Activated CD4-positive, alpha-beta T cell treated with anti-CD3 and anti-CD28 coated beads for 1 hour (primary cell): Measurements from ENCODE around the gene CIAO2B.
"Not testable (repeated sequence)": the region's sequence is repeated elsewhere in the genome, so short reads cannot be mapped to it uniquely, and the experiment has no call there.

Experiments used
- DNase-seq: peaks from one replicate; pipeline ENCODE4 v3.0.0-alpha.2; 2020

CIAO2B gene

DNA sequence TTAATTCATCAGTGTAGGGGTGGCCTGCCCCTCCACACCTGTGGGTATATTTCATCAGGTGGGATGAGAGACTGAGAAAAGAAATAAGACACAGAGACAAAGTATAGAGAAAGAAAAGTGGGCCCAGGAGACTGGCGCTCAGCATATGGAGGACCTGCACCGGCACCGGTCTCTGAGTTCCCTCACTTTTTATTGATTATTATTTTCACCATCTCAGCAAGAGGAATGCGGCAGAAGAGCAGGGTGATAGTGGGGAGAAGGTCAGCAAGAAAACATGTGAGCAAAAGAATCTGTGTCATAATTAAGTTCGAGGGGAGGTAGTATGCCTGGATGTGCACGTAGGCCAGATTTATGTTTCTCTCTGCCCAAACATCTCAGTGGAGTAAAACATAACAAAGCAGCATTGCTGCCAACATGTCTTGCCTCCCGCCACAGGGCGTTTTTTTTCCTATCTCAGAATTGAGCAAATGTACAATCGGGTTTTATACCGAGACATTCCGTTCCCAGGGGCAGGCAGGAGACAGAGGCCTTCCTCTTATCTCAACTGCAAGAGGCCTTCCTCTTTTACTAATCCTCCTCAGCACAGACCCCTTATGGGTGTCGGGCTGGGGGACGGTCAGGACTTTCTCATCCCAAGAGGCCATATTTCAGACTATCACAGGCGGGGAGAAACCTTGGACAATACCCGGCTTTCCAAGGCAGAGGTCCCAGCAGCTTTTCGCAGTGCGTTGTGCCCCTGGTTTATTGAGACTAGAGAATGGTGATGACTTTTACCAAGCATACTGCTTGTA is 21.4 kb upstream of the CIAO2B start:
- DNase-seq: not testable (repeated sequence)

DNA sequence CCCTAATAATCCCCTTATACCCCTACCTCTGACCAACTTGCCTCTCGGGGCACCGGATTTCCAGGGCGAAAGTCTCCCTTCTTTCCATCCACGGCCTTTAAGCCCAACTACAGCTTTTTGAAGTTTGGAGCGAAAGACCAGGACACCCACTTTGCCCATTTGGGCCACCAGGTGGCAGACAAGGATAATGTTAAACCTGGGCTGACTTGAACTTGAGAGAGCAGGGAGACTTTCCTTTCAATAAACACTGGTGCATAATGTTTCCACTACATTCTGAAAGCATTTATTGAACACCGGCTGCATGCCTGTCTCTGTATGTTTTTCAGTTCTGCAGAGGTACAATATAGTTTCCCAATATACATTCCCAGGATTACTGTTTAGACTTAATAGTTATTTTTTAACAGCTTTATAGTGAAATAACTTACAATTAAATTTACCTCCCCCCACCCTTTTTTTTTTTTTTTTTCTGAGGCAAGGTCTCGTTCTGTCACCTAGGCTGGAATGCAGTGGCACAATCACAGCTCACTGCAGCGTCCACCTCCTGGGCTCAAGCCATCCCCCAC is 20.0 kb upstream of the CIAO2B start:
- DNase-seq: peak; percentile 59

DNA sequence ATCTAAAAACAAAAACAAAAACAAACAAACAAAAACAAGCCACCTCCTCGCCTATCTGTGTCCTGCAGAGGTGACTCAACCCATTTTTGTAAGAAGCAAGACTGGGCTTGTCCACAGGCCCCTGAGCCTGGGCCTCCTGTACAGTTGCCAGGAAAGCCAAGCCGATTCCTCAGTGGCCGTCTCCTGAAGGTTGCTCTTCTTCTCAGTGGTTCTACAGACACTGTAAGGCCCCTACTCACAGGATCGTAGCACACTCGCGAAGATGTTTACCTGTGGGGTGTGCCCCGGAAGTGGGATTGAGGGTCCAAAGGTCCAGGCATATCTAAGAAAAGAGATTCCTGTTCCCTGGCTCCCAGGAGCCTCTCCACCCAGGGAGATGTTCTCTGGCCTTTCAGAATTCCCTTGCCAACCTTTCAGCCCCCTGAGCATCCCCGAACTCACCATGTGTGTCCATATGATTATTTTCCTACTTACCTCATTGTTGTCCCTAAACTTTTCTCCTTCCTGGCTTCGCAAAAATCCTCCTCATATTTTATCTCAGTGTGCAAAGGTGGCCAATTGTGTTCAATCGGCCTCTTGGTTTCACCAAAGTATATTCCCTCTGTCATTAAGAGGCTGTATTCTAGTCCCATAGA is 19.4 kb upstream of the CIAO2B start:
- no peak for DNase-seq

DNA sequence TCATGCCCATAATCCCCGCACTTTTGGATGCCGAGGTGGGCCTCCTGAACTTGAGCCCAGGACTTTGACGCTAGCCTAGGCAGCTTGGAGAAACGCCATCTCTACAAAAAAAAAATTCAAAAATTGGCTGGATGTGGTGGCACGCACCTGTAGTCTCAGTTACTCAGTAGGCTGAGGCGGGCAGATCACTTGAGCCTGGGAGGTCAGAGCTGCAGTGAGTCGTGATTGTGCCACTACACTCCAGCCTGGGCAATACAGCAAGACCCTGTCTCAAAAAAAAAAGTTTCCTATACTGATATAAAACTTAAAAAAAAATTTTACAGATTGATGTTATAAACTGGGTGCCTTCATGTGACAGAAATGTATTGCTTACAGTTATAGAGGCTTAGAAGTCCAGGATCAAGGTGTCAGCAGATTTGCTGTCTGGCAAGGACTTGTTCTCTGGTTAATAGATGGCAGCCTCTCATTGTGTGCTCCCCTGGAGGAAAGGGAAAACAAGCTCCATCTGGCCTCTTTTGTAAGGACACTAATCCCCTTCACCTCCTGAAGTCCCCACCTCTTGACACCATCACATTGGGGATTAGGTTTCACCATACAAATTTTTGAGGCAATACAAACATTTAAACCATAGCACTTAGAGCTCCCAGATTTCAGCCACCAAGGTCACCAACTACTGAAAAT is 18.4 kb upstream of the CIAO2B start:
- no peak for DNase-seq

DNA sequence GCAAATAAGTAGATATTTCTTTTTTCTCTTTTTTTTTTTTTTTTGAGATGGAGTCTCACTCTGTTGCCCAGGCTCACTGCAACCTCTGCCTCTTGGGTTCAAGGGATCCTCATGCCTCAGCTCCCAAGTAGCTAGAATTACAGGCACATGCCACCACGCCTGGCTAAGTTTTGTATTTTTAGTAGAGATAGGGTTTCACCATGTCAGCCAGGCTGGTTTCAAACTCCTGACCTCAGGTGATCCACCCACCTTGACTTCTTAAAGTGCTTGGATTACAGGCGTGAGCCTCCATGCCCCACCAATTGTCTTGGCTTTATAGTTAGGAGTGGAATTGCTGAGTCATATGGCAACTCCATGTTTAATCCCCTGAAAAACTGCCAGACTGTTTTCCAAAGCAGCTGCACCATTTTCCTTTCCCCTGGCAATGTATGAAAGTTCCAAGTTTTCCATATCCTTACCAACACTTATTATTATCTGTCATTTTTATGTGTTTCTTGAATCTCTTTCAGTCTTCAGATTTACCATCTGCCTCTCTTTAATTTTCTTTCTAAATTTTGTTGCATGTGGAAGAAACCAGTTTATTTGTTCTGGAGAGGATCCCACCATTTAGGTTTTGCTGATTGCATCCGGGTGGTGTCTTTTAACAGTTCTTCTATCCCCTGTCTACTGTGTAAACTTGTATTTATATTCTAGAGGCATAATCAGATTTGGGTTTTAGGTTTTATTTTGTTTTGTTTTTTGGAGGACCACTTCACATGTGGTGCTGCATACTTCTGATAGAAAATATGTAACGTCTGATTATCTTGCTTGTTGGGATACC is 17.0 kb upstream of the CIAO2B start:
- no peak for DNase-seq

DNA sequence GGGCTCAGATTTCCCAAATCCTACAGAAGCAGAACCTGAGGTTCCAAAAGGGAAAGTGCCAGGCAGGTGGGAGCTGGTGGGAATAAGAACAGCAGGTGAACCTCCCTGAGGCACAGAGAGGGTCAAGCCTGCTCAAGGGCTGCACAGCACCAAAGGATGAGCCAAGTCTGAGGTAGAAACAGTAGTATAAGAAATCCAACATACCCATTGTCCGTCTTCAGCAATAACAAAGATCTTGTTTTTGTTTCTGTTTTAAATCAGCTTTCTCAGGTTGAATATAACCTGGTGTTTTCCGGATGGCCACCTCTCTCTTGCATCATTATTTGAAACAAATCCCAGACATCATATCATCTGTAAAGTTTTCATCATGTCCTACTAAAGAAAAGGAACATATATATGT is 16.2 kb upstream of the CIAO2B start:
- no peak for DNase-seq

DNA sequence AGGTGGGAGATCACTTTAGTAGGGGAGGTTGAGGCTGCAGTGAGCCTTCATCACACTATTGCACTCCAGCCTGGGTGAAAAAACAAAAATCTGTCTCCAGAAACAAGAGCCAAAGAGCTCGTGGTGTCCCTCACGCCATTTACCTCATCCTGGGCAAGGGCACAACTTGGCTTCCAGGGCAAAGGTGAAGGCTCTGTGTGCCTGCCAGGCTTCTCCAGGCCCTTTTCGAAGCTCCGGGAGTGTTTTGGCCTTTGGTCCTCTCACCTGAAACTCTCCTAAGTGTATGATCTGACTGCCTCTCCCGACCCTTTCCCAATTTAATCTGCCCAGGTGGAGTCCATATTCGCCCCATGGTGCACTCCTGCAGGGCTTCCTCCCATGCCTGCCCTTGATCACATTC is 15.3 kb upstream of the CIAO2B start:
- no peak for DNase-seq

DNA sequence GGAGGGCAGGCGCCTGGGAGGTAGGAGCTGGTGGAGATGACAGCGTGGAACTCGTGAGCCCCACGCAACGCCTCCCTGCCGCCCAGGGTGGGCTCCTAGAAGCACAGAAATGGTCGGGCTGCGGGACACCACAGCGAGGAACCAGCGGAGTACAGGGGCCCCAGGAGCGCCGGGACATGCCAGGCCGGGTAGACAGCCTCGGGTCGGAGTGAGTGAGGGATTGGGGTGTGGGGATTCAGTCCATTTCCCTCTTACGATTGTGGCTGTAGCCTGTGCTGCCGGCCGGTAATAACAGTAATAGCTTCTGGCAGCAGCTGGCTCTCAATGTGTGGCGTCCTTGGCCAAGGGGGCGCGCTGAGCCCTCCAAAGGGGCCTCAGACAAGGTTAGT is 14.6 kb upstream of the CIAO2B start:
- no peak for DNase-seq

DNA sequence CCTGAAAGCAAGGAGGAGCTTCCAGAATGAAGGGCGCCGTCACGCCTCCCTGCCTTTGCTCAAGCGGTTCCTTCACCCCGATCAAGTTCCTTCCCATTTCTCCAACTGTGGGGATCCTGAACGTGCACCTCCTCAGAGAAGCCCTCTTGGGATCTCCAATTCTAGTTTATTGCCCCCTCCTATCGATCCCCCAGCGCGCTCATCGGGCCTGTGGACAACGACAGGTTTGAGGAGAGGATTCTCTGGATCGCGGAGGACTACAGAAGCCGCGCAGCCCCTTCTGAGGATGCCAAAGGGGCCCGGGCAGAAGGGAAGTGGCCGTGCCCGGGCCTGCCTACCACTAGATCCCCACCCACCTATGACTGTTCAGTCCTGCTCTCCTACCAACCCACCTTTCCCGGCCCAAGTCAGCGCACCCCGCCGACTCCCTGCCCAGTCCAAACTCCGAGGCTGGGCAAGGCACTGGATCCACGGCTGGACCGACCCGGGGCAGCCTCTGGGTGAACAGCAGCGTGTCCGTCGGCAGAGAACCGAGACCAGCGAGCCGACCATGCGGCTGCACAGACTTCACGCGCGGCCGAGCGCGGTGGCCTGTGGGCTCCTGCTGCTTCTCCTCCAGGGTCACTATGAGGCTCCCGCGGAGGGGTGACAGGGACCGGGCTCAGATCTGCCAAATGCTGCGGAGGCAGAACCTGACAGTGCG is 14.1 kb upstream of the CIAO2B start:
- no peak for DNase-seq

DNA sequence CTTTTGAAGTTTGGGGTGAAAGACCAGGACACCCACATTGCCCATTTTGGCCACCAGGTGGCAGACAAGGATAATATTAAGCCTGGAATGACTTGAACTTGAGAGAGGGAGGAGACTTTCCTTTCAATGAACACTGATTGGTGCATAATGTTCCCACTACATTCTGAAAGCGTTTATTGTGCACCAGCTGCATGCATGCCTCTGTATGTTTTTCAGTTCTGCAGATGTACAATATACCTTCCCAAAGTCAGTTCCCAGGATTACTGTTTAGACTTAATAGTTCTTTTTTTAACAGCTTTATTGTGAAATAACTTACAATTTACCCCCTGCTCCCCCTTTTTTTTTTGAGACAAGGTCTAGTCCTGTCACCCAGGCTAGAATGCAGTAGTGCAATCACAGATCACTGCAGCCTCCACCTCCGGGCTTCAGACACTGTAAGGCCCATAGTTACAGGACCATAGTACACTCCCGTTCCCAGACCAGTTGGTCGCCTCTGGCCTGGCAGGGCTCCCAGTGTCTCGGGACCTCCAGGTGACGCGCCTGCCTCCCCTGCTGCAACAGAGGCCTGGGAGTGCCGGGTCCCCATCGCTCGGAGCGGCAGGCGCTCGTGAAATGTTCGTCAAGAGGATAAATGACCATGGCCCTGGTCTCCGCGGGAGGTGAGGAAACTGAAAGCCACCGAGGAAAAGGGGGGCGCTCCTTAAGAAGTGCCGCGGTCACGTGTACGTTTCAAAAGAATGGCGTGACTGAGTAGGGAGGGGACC is 13.3 kb upstream of the CIAO2B start:
- DNase-seq: peak; percentile 72

DNA sequence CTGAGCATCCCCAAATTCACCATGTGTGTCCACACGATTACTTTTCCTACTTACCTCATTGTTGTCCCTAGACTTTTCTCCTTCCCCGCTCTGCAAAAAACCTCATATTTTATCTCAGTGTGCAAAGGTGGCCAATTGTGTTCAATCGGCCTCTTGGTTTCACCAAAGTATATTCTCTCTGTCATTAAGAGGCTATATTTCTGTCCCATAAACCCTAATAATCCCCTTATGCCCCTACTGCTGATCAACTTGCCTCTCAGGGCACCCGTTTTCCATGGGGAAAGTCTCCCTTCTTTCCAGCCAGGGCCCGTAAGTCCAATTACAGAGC is 12.7 kb upstream of the CIAO2B start:
- DNase-seq: no peak

DNA sequence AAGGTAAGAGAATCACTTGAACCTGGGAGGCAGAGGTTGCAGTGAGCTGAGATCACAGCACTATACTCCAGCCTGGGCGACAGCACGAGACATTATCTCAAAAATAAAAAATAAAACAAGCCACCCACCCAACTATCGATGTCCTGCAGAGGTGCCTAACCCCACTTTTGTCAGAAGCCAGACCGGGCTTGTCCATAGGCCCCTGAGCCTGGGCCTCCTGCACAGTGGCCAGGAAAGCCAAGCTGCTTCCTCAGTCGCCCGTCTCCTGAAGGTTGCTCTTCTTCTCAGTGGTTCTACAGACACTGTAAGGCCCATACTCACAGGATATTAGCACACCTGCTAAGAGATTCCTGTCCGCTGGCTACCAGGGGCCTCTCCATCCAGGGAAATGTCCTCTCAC is 12.3 kb upstream of the CIAO2B start:
- no peak for DNase-seq

DNA sequence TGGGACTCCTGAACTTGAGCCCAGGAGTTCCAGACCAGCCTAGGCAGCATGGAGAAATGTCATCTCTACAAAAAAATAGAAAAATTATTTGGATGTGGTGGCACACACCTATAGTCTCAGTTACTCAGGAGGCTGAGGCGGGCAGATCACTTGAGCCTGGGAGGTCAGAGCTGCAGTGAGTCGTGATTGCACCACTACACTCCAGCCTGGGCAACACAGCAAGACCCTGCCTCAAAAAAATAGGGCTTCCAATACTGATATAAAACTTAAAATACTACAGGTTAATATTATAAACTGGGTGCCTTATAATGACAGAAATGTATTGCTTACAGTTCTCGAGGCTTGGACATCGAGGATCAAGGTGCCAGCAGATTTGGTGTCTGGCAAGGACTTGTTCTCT is 11.7 kb upstream of the CIAO2B start:
- no peak for DNase-seq

DNA sequence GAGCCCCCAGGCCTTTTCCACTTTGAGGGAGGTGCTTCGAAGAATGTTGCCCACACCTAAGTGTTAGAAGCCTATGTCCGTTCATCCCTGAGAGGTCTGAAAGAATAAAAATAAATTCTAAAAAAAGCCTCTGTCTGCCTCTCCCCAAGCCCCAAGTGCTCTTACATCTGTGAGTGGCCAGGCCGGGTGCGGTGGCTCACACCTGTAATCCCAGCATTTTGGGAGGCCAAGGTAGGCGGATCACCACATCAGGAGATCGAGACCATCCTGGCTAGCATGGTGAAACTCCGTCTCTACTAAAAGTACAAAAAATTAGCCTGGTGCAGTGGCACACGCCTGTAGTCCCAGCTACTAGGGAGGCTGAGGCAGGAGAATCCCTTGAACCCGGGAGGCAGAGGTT is 10.8 kb upstream of the CIAO2B start:
- not testable (repeated sequence) for DNase-seq

DNA sequence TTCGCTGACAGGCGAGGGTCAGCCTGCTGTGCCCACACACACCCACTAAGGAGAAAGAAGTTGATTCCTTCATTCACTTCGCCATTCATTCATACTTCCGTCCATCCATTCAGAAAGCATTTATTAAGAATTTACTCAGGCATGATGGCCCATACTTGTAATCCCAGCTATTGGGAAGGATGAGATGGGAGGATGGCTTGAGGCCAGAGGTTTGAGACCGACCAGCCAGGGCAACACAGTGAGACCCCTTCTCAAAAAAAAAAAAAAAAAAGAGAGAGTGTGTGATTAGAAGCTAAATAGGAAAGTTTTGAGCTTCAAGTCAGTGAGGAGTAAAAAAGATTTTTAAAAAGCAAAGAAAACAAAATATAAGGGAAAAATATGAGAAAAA is 9.8 kb upstream of the CIAO2B start:
- DNase-seq: no peak

DNA sequence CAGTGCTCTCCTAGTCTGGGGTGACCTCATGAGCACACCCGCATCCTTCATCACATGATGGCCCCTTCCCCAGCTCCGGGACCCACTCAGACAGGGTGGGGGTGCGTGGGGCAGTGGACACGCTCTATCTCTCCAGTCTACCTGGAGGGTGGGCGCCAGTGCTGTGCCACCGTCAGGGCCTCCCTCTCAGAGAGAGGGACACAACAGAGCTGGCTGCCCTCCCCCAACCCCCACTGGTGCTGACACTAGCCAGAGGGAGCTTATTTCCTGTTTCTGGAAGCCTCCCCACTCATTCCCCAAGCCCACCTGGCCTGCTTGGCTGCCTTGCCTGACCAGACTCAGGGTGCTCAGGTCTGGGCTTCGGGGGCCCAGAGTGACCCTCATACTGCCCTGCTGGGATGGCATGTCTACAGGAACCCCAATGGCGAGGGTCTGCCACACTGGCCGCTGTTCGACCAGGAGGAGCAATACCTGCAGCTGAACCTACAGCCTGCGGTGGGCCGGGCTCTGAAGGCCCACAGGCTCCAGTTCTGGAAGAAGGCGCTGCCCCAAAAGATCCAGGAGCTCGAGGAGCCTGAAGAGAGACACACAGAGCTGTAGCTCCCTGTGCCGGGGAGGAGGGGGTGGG is 9.3 kb upstream of the CIAO2B start:
- no peak for DNase-seq

DNA sequence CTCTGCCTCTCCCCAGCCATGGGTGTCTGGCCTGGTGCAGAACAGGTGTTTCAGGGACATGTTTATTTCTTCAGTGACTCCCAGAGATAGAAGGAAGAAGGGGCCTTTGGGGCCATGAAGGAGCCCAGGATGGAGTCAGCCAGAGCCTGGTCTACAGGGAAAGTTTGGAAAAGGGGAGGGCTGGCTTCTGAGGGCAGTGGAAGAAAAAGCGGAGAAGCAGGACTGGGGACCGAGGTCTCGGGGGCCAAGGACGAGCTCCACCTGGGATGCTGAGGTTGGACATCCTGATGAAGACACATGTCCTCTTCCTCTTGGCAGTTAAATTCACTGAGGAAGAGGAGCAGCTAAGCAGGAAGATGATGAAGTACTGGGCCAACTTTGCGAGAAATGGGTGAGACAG is 8.8 kb upstream of the CIAO2B start:
- DNase-seq: no peak

DNA sequence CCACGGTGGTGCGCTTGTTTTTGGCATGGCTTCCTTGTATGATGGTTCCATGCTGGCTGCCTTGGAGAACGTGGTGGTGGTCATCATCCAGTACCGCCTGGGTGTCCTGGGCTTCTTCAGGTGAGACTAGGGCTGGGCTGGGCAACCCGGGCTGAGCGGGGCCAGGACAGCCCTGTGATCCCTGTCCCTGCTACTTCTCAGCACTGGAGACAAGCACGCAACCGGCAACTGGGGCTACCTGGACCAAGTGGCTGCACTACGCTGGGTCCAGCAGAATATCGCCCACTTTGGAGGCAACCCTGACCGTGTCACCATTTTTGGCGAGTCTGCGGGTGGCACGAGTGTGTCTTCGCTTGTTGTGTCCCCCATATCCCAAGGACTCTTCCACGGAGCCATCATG is 6.0 kb upstream of the CIAO2B start:
- DNase-seq: no peak

DNA sequence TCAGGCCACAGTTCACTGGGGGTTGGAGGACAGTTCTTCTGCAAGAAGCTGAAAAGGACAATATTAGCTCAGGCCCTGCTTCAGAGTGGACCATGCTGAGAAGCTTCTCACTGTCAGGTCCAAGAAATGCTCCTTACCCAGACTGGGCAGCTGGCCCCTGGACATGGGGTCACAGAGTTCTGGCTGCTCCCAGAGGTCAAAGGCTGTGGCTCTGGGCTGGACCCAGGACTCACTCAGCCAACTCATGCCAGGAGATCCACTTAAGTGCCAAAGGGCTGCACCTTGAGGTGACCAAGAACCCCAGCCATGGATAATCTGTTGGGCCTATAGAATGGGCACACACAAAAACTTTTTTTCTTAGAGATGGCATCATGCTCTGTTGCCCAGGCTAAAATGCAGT is 5.2 kb upstream of the CIAO2B start:
- no peak for DNase-seq

DNA sequence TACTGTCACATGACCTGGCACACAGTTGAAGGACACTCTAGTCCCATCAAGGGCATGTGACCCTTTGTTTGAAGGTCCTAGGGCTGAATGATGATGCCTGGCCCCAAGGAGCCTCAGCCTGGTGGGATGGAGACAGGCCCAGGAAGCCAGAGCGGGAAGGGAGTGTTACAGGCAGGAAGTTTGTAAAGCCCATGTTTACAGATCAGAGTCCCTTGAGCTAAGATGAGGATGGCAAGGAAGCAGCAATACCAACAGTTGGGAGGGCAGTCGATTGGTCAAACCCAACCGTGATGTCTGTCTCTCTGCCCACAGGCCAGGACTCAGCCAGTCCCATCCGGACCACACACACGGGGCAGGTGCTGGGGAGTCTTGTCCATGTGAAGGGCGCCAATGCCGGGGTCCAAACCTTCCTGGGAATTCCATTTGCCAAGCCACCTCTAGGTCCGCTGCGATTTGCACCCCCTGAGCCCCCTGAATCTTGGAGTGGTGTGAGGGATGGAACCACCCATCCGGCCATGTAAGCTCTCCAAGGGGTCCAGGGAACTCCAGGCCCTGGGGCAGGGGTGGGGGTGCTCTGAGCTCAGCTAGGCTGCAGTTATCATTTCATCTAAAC is 3.6 kb upstream of the CIAO2B start:
- DNase-seq: no peak
